Measurements from ENCODE around the gene LAMTOR4.
A peak's percentile ranks its signal among the peaks of the same experiment; 100 is the strongest.
"Not testable (repeated sequence)": the region's sequence is repeated elsewhere in the genome, so short reads cannot be mapped to it uniquely, and the experiment has no call there.

LAMTOR4 gene

GRCh38 chr7:100173806-100174495 lies 25.2 kb downstream of the LAMTOR4 start:
- DNase-seq: no peak

GRCh38 chr7:100174582-100174981 lies 25.9 kb downstream of the LAMTOR4 start:
- no peak for DNase-seq

GRCh38 chr7:100175296-100175935 lies 26.7 kb downstream of the LAMTOR4 start:
- DNase-seq: no peak

DNA sequence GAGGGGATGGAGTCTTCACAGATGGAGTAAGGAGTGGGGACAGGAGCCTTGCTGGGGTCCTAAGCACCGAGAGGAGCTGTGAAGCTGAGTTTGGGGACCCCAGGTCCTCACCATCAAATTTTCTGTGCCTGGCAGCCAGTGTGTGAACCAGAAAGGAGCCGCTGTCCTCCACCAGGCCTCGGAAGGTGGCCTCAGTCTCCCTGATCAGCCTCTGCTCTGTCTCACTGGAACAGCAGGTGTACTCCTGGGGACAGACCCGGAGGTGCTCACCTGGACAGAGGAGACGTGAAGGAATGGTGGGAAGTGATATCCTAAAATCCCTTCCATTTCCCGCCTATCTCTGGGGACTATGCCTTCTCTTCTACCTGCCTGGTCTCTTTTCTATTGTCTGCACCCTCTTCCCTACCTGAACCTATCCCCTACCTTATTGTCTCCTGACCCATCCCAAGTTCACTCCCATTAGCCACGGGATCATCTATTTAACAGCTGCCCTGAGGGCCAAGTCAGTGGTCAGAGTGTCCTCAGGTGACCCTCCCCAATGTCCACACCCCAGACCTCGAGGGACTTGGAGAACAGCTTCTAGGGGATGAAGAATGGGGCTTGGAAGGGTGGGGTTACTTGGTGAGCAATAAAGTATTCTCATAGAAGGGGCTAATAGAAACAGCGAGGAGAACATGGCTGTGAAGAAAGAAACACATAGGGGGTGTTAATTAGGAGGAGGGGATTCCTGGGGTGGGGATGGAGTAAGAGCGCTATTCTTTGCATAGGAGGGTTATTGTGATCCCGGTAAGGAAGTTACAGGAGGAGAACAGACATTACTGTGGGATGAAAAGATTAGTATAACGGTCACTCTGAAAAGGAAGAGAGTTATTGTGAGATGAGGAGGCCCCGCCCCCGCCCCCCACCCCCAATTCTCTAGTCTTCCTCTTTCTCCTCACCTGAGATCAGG lies 27.7 kb downstream of the LAMTOR4 start:
- no peak for DNase-seq

DNA sequence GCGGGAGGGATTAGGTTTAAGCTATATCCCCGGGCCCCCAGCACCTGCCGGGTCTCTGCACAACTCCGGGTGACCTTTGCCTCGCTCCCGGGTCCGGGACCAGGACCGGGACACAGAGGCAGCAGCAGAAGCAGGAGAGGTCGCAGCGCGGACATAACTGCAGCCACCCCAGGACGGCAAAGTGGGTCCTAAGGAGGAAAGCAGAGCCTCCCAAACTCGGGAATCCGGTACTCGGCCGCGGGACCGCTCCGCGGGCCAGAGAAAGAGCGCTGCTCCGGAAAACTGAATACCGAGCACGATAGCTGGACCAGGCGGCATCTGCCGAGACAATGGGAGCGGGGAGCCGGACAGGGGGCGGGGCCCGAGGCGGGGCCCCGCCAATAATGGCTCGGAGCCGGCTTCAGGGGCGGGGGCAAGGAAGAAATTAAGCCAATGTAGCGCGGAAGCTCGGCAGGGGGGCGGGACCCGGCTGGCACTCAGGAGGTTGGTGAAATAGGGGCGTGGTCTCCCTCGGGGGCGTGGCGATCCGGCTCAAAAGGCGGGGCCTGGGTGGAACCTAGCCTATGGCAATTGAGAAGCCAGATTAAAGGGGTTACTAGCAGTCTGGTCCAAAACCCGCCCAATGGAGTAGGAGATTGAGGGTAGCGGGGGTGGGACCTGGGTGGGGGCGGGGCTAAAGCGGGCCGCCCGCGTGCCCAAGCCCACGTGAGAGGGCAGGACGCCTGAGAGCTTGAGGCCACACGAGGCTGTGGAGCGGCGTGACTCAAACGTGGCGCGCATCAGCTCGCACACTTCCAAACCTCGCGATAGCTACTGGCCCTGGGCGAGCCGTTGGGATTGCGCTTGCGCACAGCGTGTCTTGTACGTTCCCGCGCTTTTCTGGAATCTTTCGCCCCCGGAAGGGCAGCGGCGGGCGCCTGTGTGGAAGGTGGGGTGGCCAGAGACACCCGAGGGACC lies 28.6 kb downstream of the LAMTOR4 start, which contains the start of the genes GPC2 and STAG3:
Gene GPC2, minus strand, starts transcription at position 337 of the 957 bp plus-strand sequence. Its CDS starts 182 bp downstream, at position 155.
Gene STAG3, plus strand, starts transcription at position 874 of the 957 bp plus-strand sequence. CDS start 2,639 bp downstream, outside the sequence.
- DNase-seq: peak; percentile 99

GRCh38 chr7:100180084-100180483 lies 31.4 kb downstream of the LAMTOR4 start:
- DNase-seq: not testable (repeated sequence)

- DNase-seq: not testable (repeated sequence)
These were observed 33.9 kb downstream of the LAMTOR4 start for GRCh38 chr7:100182616-100183015.

GRCh38 chr7:100183090-100183489 lies 34.4 kb downstream of the LAMTOR4 start:
- DNase-seq: not testable (repeated sequence)

DNA sequence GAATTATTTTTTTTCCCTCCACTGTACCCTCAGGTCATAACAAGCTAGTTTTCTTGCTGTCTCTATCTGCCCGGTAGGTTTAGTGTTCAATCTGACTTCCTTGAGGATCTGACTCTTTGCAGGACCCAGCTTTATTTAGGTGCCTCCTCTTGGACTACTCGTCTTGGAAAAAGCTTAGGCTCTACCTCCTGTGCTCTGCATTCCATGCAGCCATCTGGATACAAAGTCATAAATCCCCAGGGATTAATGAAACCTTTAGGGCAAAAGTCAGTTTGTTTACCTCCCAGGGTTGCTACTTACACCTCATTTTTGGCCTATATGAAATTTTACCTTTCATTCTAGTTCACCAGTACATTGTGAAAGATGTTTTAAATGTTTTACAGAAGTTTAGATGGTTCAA lies 37.0 kb downstream of the LAMTOR4 start:
- no peak for DNase-seq

DNA sequence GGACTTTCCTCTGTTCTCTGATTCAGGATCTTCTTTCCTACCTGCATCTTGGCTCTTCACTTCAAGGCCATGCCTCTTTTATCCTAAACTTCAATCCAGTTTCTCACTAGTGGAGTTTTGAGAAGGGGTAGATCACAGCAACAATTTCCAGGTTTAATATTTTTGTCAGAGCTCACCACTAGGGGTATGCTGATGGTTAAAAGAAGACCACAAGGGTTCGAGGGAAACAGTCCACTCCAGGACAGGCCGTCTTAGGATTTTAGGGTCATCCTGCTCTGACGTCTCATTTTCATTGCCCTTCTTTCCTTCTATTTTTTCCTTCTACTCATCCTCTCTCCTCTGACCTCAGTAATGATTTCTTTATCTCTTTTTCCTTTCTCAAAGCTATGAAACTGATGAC lies 40.3 kb downstream of the LAMTOR4 start:
- DNase-seq: no peak

DNA sequence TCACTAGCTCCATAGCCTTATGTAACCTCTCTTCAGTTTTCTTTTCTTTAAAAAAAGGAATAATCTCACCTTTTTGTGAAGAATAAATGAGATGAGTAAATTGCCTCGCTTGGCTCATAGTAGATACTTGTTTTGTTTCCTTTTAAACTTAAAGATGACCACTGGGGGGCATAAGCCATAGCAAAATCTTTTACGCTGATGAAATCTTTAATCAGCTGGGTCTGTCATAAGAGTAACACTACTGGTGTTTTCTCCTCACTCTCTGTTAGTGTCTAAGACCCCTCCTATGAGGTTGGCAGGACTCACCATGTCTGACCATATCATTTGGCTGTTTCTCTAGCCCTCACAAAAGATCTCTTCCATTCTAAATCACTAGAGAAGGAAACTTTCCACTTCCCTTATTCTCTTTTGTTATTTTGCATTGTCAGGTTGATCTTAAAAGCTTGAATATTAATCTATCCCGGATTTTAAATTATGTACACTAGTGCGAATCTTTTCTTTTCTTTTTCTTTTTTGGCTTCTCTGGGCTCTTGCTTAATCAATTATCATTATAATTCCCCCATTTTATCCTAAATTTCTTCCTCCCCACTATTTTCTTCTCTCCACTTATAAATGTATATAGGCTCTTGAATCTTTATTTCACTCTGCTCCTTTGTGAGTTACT lies 41.5 kb downstream of the LAMTOR4 start:
- no peak for DNase-seq

DNA sequence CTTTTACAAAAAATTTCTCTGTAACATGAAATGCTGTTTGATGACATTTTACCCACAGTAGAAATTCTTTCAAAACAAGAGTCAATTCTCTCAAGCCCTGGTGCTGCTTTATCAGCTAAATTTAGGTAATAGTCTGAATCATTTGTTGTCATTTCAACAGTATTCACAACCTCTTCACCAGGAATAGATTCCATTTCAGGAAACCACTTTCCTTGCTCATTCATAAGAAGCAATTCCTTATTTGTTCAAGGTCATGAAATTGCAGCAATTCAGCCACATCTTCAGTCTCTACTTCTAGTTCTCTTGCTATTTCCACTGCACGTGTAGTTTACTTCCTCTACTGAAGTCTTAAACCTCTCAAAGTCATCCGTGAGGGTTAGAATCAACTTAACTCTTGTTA lies 43.1 kb downstream of the LAMTOR4 start:
- DNase-seq: no peak

DNA sequence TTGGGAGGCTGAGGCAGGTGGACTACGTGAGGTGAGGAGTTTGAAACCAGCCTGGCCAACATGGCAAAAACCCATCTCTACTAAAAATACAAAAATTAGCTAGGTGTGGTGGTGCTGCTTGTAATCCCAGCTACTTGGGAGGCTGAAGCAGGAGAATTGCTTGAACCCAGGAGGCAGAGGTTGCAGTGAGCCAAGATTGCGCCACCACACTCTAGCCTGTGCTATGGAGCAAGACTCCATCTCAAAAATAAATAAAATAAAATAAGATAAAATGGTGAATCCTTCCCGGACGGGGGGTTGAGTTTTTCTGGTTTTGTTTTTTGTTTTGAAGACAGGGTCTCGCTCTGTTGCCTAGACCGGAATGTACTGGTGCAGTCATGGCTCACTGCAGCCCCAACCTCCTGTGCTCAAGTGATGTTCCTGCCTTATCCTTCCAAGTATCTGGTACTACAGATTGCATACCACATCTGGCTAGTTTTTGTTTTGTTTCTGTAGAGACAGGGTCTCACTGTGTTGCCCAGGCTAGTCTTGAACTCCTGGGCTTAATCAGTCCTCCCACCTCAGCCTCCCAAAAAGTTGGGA lies 43.7 kb downstream of the LAMTOR4 start:
- DNase-seq: not testable (repeated sequence)

DNA sequence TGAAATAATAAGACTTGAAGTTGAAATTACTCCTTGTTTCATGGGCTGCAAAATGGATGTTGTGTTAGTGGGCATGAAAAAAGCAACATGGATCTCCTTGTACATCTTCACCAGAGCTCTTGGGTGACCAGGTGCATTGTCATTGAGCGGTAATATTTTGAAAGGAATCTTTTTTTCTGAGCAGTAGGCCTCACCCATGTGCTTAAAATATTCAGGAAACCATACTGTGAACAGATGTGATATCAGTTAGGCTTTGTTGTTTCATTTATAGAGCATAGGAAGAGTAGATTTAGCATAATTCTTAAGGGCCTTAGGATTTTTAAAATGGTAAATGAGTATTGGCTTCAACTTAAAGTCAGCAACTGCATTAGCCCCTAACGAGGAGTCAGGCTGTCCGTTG lies 44.3 kb downstream of the LAMTOR4 start:
- DNase-seq: no peak

GRCh38 chr7:100195222-100195621 lies 46.5 kb downstream of the LAMTOR4 start:
- DNase-seq: no peak

- DNase-seq: not testable (repeated sequence)
These were observed 47.2 kb downstream of the LAMTOR4 start for GRCh38 chr7:100195901-100196322.

GRCh38 chr7:100198266-100198665 lies 49.5 kb downstream of the LAMTOR4 start:
- no peak for DNase-seq

DNA sequence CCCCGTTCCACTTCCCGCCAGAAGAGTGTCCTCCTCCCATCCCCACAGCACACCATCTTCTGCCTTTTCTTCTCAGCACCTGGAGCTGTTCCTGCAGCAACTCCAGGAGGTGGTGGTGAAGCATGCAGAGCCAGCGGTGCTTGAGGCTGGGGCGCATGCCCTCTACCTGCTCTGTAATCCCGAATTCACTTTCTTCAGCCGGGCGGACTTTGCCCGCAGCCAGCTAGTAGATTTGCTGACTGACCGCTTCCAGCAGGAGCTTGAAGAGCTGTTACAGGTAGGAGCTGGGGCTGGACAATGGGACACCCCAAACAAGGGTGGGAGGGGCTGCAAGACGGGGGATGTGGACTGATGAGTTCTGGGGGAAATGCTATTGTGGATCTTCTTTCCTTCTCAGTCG lies 52.0 kb downstream of the LAMTOR4 start:
- no peak for DNase-seq

All from activated CD4-positive, CD25-positive, alpha-beta regulatory T cell treated with anti-CD3 and anti-CD28 coated beads, Interleukin-2, amount 50 U/mL, for 72 hours (primary cell).